Left cardiac atrium (tissue), 4 donors: ENCODE results near the gene FAM83F. TPM values are rescaled to one million over a fixed set of nuclear protein-coding genes. Genes with fewer than 3 reads are reported as not detected.

Experiments
- ATAC-seq, 2 donors: fragments of 200-7000 bp; cut with Tn5 transposase; one replicate each; pipeline ENCODE4 v1.9.1; 2020; ENCODE audit warnings: mild to moderate bottlenecking in 2 of 2, moderate library complexity in 2 of 2
- DNase-seq: peaks from one replicate; pipeline ENCODE4 v3.0.0-alpha.2; 2020
- intact Hi-C, 2 donors: fragments of 100-400 bp; cut with DNase I; formaldehyde crosslinking; loops; one replicate each; pipeline versions ENCODE4 v1.14.1 to v1.15.1; 2022 to 2023
- total RNA-seq, 2 donors: library from RNA; stranded (reverse); fragmentation: NEBNext Ultra II Directional; extraction: Animal tissue kit (Norgen Biotek cat#: 25700); gene quantifications; one replicate each; pipeline ENCODE4 v1.2.1, GENCODE V29; 2021
- donor health status: DM: no; HTN: yes; CAD: no.
- donor health status: DM: no; HTN: yes; CAD: no; lungs with severe emphysema.
- donor health status: DM: yes; HTN: yes; CAD: no.
- donor health status: Dilated cardiomyopathy.

The FAM83F gene
- total RNA-seq, 2 donors from 2014 or later, result 2.2 to 2.4 TPM

- intact Hi-C loops, result no loop called here
- ATAC-seq (no peak), DNase-seq (no peak)
These were observed 47.6 kb downstream of the FAM83F start for GRCh38 chr22:40042312-40042711.

- DNase-seq (no peak), ATAC-seq (no peak)
These were observed 48.3 kb downstream of the FAM83F start for GRCh38 chr22:40043081-40043480.

GRCh38 chr22:40043793-40044101, 49.0 kb downstream of the FAM83F start:
- no peak for ATAC-seq
- intact Hi-C loops, result loop anchor here in 1 of 2 donors (2.0 kb wide), 1 partner anchor 303 kb away; the partner anchor contains the start of gene ADSL
- no peak for DNase-seq

More at GRCh38 chr22:40043081-40043480, 48.3 kb downstream of the FAM83F start:
- intact Hi-C loops, result no loop called here

- ATAC-seq, result peak; percentile 96 to 98
- peak; percentile 97 for DNase-seq
- intact Hi-C loops, result loop anchor here in 1 of 2 donors (2.0 kb wide), 1 partner anchor 303 kb away; the partner anchor contains the start of gene ADSL
These were observed 49.5 kb downstream of the FAM83F start for GRCh38 chr22:40044102-40044869.

- peak; percentile 63 for DNase-seq
- intact Hi-C loops, result loop anchor here in 1 of 2 donors (2.0 kb wide), 1 partner anchor 302 kb away; the partner anchor contains the start of gene ADSL
- ATAC-seq, result peak in 1 of 2 donors; percentile 16
These were observed 50.4 kb downstream of the FAM83F start for GRCh38 chr22:40044870-40045834.

- no peak for DNase-seq
- intact Hi-C loops, result no loop called here
- ATAC-seq, result no peak
These were observed 51.4 kb downstream of the FAM83F start for GRCh38 chr22:40046126-40046525.

- ATAC-seq (no peak), DNase-seq (no peak)
- intact Hi-C loops, result no loop called here
These were observed 55.5 kb downstream of the FAM83F start for GRCh38 chr22:40050258-40050657.

- ATAC-seq (no peak), DNase-seq (no peak)
- intact Hi-C loops, result no loop called here
These were observed 56.6 kb downstream of the FAM83F start for GRCh38 chr22:40051322-40051721.

GRCh38 chr22:40053460-40053859, 58.7 kb downstream of the FAM83F start:
- no peak for ATAC-seq
- intact Hi-C loops, result no loop called here

GRCh38 chr22:40054486-40054885, 59.7 kb downstream of the FAM83F start:
- ATAC-seq (no peak), DNase-seq (no peak)
- intact Hi-C loops, result no loop called here

More at GRCh38 chr22:40053460-40053859, 58.7 kb downstream of the FAM83F start:
- DNase-seq, result no peak

GRCh38 chr22:40055143-40055883, 60.6 kb downstream of the FAM83F start:
- no peak for DNase-seq
- intact Hi-C loops, result no loop called here
- ATAC-seq, result no peak

- intact Hi-C loops, result no loop called here
- ATAC-seq (no peak), DNase-seq (no peak)
These were observed 61.4 kb downstream of the FAM83F start for GRCh38 chr22:40056154-40056553.

GRCh38 chr22:40056559-40056958, 61.8 kb downstream of the FAM83F start:
- intact Hi-C loops, result no loop called here
- ATAC-seq, result no peak
- DNase-seq, result no peak

GRCh38 chr22:40057652-40058051, 62.9 kb downstream of the FAM83F start:
- no peak for DNase-seq
- ATAC-seq, result no peak
- intact Hi-C loops, result no loop called here

- intact Hi-C loops, result no loop called here
- ATAC-seq (no peak), DNase-seq (no peak)
These were observed 63.5 kb downstream of the FAM83F start for GRCh38 chr22:40058265-40058664.

GRCh38 chr22:40065981-40066380, 71.2 kb downstream of the FAM83F start:
- DNase-seq (no peak), ATAC-seq (no peak)
- intact Hi-C loops, result no loop called here

GRCh38 chr22:40067639-40068038, 72.9 kb downstream of the FAM83F start:
- DNase-seq (no peak), ATAC-seq (peak in 1 of 2 donors; percentile 17)
- intact Hi-C loops, result no loop called here

- ATAC-seq (peak in 1 of 2 donors; percentile 71), DNase-seq (no peak)
- intact Hi-C loops, result no loop called here
These were observed 75.9 kb downstream of the FAM83F start for GRCh38 chr22:40070701-40071100.

GRCh38 chr22:40071720-40072119, 77.0 kb downstream of the FAM83F start:
- DNase-seq (no peak), ATAC-seq (no peak)
- intact Hi-C loops, result no loop called here
